ENCODE results near the gene CGN. TPM values are rescaled to one million over a fixed set of nuclear protein-coding genes. Genes with fewer than 3 reads are reported as not detected.

The CGN gene
- total and polyA plus RNA-seq, 2 donors (not counting 1 experiment from before 2014, with no cell fraction given) = 0.22 to 0.81 TPM

GRCh38 chr1:151556052-151556451 is 44.9 kb downstream of the CGN start:
- Mint-ChIP-seq H3K4me1 (no peaks in the 10 kb centered on the region), H3K9me3 (ENCODE audit: insufficient read depth) (no peaks in the 10 kb centered on the region), H3K4me3 (no peak overlapping the region), H3K27ac (no peak overlapping the region), H3K27me3 (peaks cover 10% of the 10 kb centered on the region)
- no peaks in the 10 kb centered on the region for H3K27me3 ChIP-seq (replicated peaks in 1 of 4; ENCODE audit: control extremely low read depth in 1 of 4, control insufficient read depth in 3 of 4, insufficient read depth in 4 of 4, low read length in 3 of 4)
- CTCF ChIA-PET = no interaction called here
- no peak overlapping the region for H2AFZ ChIP-seq (ENCODE audit: insufficient read depth, low read depth, low read length, poor library complexity, severe bottlenecking)
- WGBS (ENCODE audit: insufficient coverage) = no CpG with 5 or more reads among the region's 2 CpGs
- DNase-seq = no peak
- intact Hi-C loops (cut with micrococcal nuclease) = no loop called here
- H3K9ac ChIP-seq (ENCODE audit: low read length) = no peak overlapping the region
- H3K4me3 ChIP-seq (ENCODE audit: control extremely low read depth in 1 of 5, extremely low read depth in 1 of 5, insufficient read depth in 1 of 5, low read depth in 2 of 5, low read length in 4 of 5) = no peak overlapping the region
- H4K20me1 ChIP-seq (ENCODE audit: control insufficient read depth, insufficient read depth, low read length, poor library complexity, severe bottlenecking) = no peaks in the 10 kb centered on the region
- H3K79me2 ChIP-seq (ENCODE audit: control insufficient read depth, insufficient read depth, low read length) = no peaks in the 10 kb centered on the region
- TF ChIP-seq CTCF (IDR thresholded peaks at IDR 0.05) = no peak
- H3K27ac ChIP-seq (ENCODE audit: low read length in 2 of 2) = no peak overlapping the region
- no peaks in the 10 kb centered on the region for H3K36me3 ChIP-seq (replicated peaks in 1 of 2; ENCODE audit: control extremely low read depth in 1 of 2, control insufficient read depth in 1 of 2, extremely low read depth in 1 of 2, insufficient read depth in 2 of 2, low read length in 1 of 2)
- H3K4me1 ChIP-seq (ENCODE audit: control insufficient read depth in 2 of 2, insufficient read depth in 2 of 2, low read length in 2 of 2) = no peaks in the 10 kb centered on the region
- H3K9me3 ChIP-seq (ENCODE audit: control extremely low read depth in 1 of 3, control insufficient read depth in 2 of 3, insufficient read depth in 1 of 3, low read length in 2 of 3) = no peaks in the 10 kb centered on the region
- no peak overlapping the region for H3K4me2 ChIP-seq (replicated peaks; ENCODE audit: low read depth, low read length, poor library complexity, severe bottlenecking)
- no peak for ATAC-seq (ENCODE audit: low read depth)
- POLR2A ChIA-PET = no interaction called here

GRCh38 chr1:151562661-151563060 is 51.5 kb downstream of the CGN start:
- Histone ChIP-seq H3K27ac (ENCODE audit: low read length in 2 of 2) (no peak overlapping the region), H3K4me3 (ENCODE audit: control extremely low read depth in 1 of 5, extremely low read depth in 1 of 5, insufficient read depth in 1 of 5, low read depth in 2 of 5, low read length in 4 of 5) (no peak overlapping the region), H3K4me2 (replicated peaks; ENCODE audit: low read depth, low read length, poor library complexity, severe bottlenecking) (no peak overlapping the region), H3K79me2 (ENCODE audit: control insufficient read depth, insufficient read depth, low read length) (no peaks in the 10 kb centered on the region), H2AFZ (ENCODE audit: insufficient read depth, low read depth, low read length, poor library complexity, severe bottlenecking) (no peak overlapping the region), H3K9ac (ENCODE audit: low read length) (no peak overlapping the region), H3K27me3 (replicated peaks in 1 of 4; ENCODE audit: control extremely low read depth in 1 of 4, control insufficient read depth in 3 of 4, insufficient read depth in 4 of 4, low read length in 3 of 4) (no peaks in the 10 kb centered on the region), H4K20me1 (ENCODE audit: control insufficient read depth, insufficient read depth, low read length, poor library complexity, severe bottlenecking) (no peaks in the 10 kb centered on the region), H3K4me1 (ENCODE audit: control insufficient read depth in 2 of 2, insufficient read depth in 2 of 2, low read length in 2 of 2) (no peaks in the 10 kb centered on the region), H3K36me3 (replicated peaks in 1 of 2; ENCODE audit: control extremely low read depth in 1 of 2, control insufficient read depth in 1 of 2, extremely low read depth in 1 of 2, insufficient read depth in 2 of 2, low read length in 1 of 2) (no peaks in the 10 kb centered on the region), H3K9me3 (ENCODE audit: control extremely low read depth in 1 of 3, control insufficient read depth in 2 of 3, insufficient read depth in 1 of 3, low read length in 2 of 3) (no peaks in the 10 kb centered on the region)
- Mint-ChIP-seq H3K27me3 (peaks cover 5% of the 10 kb centered on the region), H3K27ac (no peak overlapping the region), H3K9me3 (ENCODE audit: insufficient read depth) (no peaks in the 10 kb centered on the region), H3K4me1 (no peaks in the 10 kb centered on the region), H3K4me3 (no peak overlapping the region)
- ATAC-seq (ENCODE audit: low read depth) = no peak
- no CpG with 5 or more reads among the region's 1 CpG for WGBS (ENCODE audit: insufficient coverage)
- no peak for DNase-seq
- intact Hi-C loops (cut with micrococcal nuclease) = no loop called here
- POLR2A ChIA-PET = no interaction called here
- TF ChIP-seq EZH2 (IDR thresholded peaks at IDR 0.05; ENCODE audit: borderline replicate concordance, insufficient read depth, low read depth, low read length, poor library complexity, severe bottlenecking) = no peak
- TF ChIP-seq CTCF (IDR thresholded peaks at IDR 0.05) = no peak
- CTCF ChIA-PET = interaction anchor here (1.2 kb wide), 1 partner anchor 439 kb away, joined by 3 read pairs; no protein-coding TSS in a partner anchor
